ENCODE data around the gene DGLUCY. TPM values are rescaled to one million over a fixed set of nuclear protein-coding genes. Genes with fewer than 3 reads are reported as not detected.

Gene DGLUCY
- total and polyA plus RNA-seq, 2 donors (not counting 1 experiment from before 2014, with no cell fraction given) = 91.5 to 103 TPM

DNA sequence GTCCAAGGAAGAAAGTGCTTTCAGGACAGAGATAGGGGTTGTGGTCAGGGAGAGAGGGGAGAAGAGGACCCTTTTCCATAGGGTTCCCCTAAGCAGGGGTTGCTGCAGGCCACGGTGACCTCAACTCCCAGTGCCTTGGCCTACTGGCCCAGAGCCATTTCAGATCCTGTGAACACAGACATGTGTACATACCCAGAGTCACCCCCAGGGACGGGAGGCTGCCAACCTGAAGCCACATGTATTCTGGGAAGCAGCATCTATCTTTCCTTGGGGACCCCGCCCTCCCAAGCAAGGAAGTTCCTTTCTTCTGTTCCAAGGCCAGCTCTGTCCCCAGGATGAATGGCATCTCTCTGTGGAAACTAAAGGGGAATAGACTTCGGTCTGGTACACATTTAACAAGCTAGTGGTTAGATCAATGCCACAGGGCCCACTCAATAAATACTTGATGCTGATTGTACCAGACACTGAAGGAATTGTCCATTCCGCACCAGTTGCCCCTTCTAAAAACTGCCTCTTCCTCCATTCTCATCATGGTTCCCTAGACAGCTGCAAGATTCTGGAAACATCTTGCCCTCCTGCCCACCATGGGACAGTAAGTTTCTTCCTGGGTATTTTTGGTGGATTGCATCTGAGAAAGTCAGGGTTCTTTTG, 25.2 kb upstream of the DGLUCY start:
- no peak overlapping the region for H3K27ac ChIP-seq (ENCODE audit: low read length in 2 of 2)
- intact Hi-C loops (cut with micrococcal nuclease) = no loop called here
- H3K27ac Mint-ChIP-seq = no peak overlapping the region
- no peak overlapping the region for H3K9ac ChIP-seq (ENCODE audit: low read length)
- WGBS (ENCODE audit: insufficient coverage) = 87% methylated on average over 3 of the region's 5 CpGs
- ChIA-PET CTCF (no interaction called here), POLR2A (no interaction called here)
- TF ChIP-seq, protein P1, sequence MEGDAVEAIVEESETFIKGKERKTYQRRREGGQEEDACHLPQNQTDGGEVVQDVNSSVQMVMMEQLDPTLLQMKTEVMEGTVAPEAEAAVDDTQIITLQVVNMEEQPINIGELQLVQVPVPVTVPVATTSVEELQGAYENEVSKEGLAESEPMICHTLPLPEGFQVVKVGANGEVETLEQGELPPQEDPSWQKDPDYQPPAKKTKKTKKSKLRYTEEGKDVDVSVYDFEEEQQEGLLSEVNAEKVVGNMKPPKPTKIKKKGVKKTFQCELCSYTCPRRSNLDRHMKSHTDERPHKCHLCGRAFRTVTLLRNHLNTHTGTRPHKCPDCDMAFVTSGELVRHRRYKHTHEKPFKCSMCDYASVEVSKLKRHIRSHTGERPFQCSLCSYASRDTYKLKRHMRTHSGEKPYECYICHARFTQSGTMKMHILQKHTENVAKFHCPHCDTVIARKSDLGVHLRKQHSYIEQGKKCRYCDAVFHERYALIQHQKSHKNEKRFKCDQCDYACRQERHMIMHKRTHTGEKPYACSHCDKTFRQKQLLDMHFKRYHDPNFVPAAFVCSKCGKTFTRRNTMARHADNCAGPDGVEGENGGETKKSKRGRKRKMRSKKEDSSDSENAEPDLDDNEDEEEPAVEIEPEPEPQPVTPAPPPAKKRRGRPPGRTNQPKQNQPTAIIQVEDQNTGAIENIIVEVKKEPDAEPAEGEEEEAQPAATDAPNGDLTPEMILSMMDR (IDR thresholded peaks at IDR 0.05) = no peak
- no peak for TF ChIP-seq EZH2 (IDR thresholded peaks at IDR 0.05; ENCODE audit: borderline replicate concordance, insufficient read depth, low read depth, low read length, poor library complexity, severe bottlenecking)
- ATAC-seq (ENCODE audit: low read depth) (no peak), DNase-seq (no peak)
- peaks cover 2% of the 10 kb centered on the region for H3K79me2 ChIP-seq (ENCODE audit: control insufficient read depth, insufficient read depth, low read length)
- no peaks in the 10 kb centered on the region for H3K9me3 Mint-ChIP-seq (ENCODE audit: insufficient read depth)
- H2AFZ ChIP-seq (ENCODE audit: insufficient read depth, low read depth, low read length, poor library complexity, severe bottlenecking) = no peak overlapping the region
- no peak overlapping the region for H3K4me3 Mint-ChIP-seq
- H4K20me1 ChIP-seq (ENCODE audit: control insufficient read depth, insufficient read depth, low read length, poor library complexity, severe bottlenecking) = no peaks in the 10 kb centered on the region
- no peaks in the 10 kb centered on the region for H3K36me3 ChIP-seq (replicated peaks in 1 of 2; ENCODE audit: control extremely low read depth in 1 of 2, control insufficient read depth in 1 of 2, extremely low read depth in 1 of 2, insufficient read depth in 2 of 2, low read length in 1 of 2)
- no peak overlapping the region for H3K4me3 ChIP-seq (ENCODE audit: control extremely low read depth in 1 of 5, extremely low read depth in 1 of 5, insufficient read depth in 1 of 5, low read depth in 2 of 5, low read length in 4 of 5)
- H3K9me3 ChIP-seq (ENCODE audit: control extremely low read depth in 1 of 3, control insufficient read depth in 2 of 3, insufficient read depth in 1 of 3, low read length in 2 of 3) = no peaks in the 10 kb centered on the region
- peaks cover 7% of the 10 kb centered on the region for H3K4me1 Mint-ChIP-seq
- H3K27me3 Mint-ChIP-seq = no peaks in the 10 kb centered on the region
- no peaks in the 10 kb centered on the region for H3K27me3 ChIP-seq (replicated peaks in 1 of 4; ENCODE audit: control extremely low read depth in 1 of 4, control insufficient read depth in 3 of 4, insufficient read depth in 4 of 4, low read length in 3 of 4)
- H3K4me2 ChIP-seq (replicated peaks; ENCODE audit: low read depth, low read length, poor library complexity, severe bottlenecking) = no peak overlapping the region
- H3K4me1 ChIP-seq (ENCODE audit: control insufficient read depth in 2 of 2, insufficient read depth in 2 of 2, low read length in 2 of 2) = peaks cover 0 to 4% of the 10 kb centered on the region in 2 donors

DNA sequence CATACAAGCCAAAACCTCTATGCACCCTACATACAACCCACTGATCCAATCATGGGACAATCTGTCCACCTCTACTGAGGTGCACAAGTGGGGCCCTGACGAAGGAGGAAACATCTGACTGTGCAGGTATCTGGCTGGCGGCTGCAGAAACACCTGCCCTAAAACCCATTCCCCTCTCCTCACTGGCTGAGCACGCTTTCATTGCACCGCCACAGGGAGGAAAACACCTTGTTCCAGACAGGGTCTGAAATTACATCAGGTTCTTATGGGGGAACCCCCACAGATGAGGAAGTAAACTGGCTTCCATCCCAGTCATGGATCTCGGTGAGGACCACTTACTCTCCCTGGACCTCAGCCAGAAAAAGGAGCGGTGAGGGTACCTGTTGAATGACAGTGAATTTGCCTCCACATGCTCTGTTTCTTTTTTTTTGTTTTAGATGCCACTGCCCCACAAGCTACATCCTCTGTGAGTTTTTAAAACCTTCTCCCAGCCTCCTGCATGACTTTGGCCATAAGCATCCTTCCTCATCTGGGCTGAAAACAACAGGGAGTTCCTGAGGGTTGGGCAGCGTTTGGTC, 23.8 kb upstream of the DGLUCY start:
- Histone ChIP-seq H3K4me1 (ENCODE audit: control insufficient read depth in 2 of 2, insufficient read depth in 2 of 2, low read length in 2 of 2) (peaks cover 0 to 4% of the 10 kb centered on the region in 2 donors), H3K9ac (ENCODE audit: low read length) (no peak overlapping the region), H3K4me2 (replicated peaks; ENCODE audit: low read depth, low read length, poor library complexity, severe bottlenecking) (no peak overlapping the region), H3K36me3 (replicated peaks in 1 of 2; ENCODE audit: control extremely low read depth in 1 of 2, control insufficient read depth in 1 of 2, extremely low read depth in 1 of 2, insufficient read depth in 2 of 2, low read length in 1 of 2) (no peaks in the 10 kb centered on the region), H3K9me3 (ENCODE audit: control extremely low read depth in 1 of 3, control insufficient read depth in 2 of 3, insufficient read depth in 1 of 3, low read length in 2 of 3) (no peaks in the 10 kb centered on the region), H3K27ac (ENCODE audit: low read length in 2 of 2) (no peak overlapping the region), H3K27me3 (replicated peaks in 1 of 4; ENCODE audit: control extremely low read depth in 1 of 4, control insufficient read depth in 3 of 4, insufficient read depth in 4 of 4, low read length in 3 of 4) (no peaks in the 10 kb centered on the region), H2AFZ (ENCODE audit: insufficient read depth, low read depth, low read length, poor library complexity, severe bottlenecking) (no peak overlapping the region), H4K20me1 (ENCODE audit: control insufficient read depth, insufficient read depth, low read length, poor library complexity, severe bottlenecking) (no peaks in the 10 kb centered on the region), H3K79me2 (ENCODE audit: control insufficient read depth, insufficient read depth, low read length) (no peaks in the 10 kb centered on the region), H3K4me3 (ENCODE audit: control extremely low read depth in 1 of 5, extremely low read depth in 1 of 5, insufficient read depth in 1 of 5, low read depth in 2 of 5, low read length in 4 of 5) (no peak overlapping the region)
- Mint-ChIP-seq H3K9me3 (ENCODE audit: insufficient read depth) (no peaks in the 10 kb centered on the region), H3K4me1 (peaks cover 7% of the 10 kb centered on the region), H3K4me3 (no peak overlapping the region), H3K27ac (no peak overlapping the region), H3K27me3 (no peaks in the 10 kb centered on the region)
- intact Hi-C loops (cut with micrococcal nuclease) = no loop called here
- TF ChIP-seq EZH2 (IDR thresholded peaks at IDR 0.05; ENCODE audit: borderline replicate concordance, insufficient read depth, low read depth, low read length, poor library complexity, severe bottlenecking) = no peak
- TF ChIP-seq, protein P1 (IDR thresholded peaks at IDR 0.05) = no peak
- POLR2A ChIA-PET = no interaction called here
- DNase-seq (peak; percentile 12), ATAC-seq (ENCODE audit: low read depth) (no peak)
- CTCF ChIA-PET = no interaction called here
- 86% methylated on average over 6 of the region's 7 CpGs for WGBS (ENCODE audit: insufficient coverage)
